Stimulated activated naive CD8-positive, alpha-beta T cell treated with anti-CD3 and anti-CD28 coated beads, Interleukin-15, Interleukin-2, amounts not matched to agents 100 U/mL and 50 U/mL, for 24 hours (primary cell): ENCODE data around the gene PRUNE2.
"Not testable (repeated sequence)": the region's sequence is repeated elsewhere in the genome, so short reads cannot be mapped to it uniquely, and the experiment has no call there.

ENCODE experiments used
- ATAC-seq: fragments of 150-1000 bp; cut with Tn5 transposase; one replicate; pipeline ENCODE4 v1.10.0; 2021
- DNase-seq: peaks from one replicate; pipeline ENCODE4 v3.0.0; 2021

Gene PRUNE2

DNA sequence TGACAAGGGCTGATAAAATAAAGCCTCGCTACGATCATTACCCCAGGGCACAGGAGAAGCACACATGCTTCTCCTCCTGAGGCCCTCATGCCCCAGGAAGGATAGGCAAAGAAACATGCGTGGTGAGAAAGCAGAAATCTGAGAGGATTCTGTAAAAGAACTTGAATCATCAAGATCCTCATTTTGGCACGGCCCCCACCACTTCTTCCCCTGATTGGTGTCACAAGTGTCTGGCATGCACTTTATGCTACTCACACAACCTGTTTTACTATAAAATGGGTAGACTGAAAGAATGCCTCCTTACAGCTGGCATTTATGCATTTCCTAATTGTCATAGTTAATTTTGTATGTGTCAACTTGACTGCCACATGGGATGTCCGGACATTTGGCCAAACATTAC lies 109.6 kb downstream of the PRUNE2 start:
- DNase-seq (no peak), ATAC-seq (no peak)

DNA sequence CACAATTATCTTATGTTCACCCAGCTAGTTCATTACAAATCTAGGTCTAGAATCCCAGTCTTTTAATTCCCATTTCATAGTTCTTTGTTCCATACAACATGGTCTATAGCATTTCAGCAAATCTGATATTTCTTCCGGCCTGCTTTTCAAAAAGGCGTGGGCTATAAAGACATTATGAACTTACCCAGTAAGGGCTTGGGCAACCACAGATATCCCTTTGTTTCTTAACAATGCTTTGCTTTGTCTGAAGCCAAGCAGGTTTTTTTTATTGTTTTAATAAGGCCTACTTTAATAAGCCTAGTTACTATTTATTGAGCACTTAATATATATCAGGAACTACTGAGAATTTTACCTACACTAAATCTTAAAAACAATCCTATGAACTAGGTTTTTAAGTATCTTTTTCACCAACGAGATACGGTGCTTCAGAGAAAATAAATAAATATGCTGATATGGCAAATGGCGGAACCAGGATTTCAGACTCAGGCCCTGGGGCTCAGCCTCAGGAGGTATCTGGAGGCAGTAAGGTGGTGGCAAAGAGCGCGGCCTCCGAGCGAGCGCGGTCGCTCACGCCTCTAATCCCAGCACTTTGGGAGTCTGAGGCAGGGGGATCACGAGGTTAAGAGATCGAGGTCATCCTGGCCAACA lies 112.0 kb downstream of the PRUNE2 start:
- DNase-seq: no peak
- ATAC-seq: no peak

DNA sequence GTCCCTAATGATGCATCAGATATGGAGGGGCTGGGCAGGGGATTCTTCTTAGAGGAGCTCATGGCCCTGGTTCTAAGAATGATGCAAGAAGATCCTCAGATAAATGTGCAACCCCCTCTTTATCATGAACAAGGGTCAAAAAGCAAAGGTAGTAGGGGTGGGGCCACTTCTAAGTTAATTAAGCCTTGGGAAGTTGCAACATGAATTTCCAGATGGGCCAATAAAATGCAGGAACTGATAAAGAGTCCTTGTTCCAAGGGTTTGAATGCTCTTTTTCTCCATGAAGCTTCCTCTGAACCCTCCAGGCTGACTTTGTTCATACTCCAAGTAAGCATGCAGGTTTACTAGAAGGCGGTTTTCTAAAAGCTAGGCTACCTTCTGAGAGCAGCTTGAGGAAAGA lies 116.1 kb downstream of the PRUNE2 start:
- ATAC-seq (no peak), DNase-seq (no peak)

DNA sequence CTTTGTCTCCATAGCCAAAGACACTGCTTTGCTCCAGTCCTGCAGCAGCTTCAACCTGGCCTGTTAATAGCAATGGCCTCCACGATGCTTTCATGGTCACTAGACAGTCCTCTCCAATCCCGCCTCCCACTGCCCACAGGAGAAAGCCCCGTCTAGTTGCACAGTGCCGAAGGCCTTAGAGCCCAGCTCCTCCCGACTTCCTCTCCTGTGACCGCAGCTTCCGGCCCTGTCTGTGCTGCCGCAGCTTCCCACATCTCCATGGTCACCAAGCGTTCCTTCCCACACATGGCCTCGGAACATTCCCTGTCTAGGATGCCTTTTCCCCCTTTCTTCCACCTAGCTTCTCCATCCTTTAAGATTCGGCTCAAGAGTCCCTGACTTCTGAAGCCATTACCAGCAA lies 118.2 kb downstream of the PRUNE2 start:
- DNase-seq (no peak), ATAC-seq (no peak)

DNA sequence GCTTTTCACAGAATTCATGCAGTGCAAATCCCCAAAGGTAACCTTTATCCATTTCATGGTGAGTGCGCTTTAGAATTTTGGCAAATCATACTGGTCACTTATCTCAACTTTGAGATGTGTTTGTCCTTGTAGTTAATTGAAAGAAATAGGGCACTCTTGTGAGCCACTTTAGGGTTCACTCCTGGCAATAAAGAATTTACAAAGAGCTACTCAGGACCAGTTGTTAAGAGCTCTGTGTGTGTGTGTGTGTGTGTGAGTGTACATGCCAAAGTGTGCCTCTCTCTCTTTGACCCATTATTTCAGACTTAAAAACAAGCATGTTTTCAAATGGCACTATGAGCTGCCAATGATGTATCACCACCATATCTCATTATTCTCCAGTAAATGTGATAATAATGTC lies 120.4 kb downstream of the PRUNE2 start:
- ATAC-seq: no peak
- DNase-seq: no peak

DNA sequence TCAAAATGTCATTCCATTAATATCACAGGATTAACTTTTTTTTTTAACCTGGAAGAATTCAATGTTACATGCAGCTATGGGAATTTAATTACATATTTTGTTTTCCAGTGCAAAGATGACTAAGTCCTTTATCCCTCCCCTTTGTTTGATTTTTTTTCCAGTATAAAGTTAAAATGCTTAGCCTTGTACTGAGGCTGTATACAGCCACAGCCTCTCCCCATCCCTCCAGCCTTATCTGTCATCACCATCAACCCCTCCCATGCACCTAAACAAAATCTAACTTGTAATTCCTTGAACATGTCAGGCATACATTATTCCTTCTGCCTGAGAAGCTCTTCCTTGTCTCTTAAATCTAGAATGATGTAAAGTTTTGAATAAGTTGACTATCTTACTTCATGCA lies 121.0 kb downstream of the PRUNE2 start:
- DNase-seq (no peak), ATAC-seq (no peak)

DNA sequence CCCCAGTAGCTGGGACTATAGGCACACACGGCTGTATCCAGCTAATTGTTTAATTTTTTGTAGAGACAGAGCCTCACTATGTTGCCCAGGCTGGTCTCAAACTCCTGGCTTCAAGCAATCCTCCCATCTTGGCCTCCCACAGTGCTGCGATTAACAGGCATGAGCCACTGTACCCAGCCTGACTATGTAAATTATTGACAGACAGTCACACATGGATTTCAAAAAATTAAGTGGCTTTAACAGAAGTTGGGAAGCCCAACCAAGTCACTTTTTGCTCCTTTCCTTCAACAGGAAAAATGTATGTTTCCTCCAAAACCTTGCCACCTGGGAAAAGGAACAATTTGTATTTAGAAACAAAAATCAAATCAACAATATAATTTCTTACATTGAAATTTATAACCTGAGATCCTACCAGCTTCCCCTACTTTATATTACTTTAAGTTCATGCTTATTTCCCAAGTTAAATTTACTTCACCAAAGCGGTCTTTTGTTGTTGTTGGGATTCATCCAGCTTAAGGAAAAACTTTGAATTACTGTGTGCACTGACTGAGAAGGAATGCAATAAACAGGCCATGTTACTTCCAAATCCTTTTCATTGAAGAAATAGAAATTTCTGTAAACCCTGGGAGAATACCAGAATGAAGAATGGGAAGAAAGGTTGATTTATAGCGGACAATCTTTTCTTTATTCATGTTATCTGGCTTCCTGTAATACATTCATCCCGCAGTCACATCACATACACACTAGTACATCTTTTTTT lies 133.0 kb downstream of the PRUNE2 start:
- ATAC-seq: no peak
- no peak for DNase-seq

DNA sequence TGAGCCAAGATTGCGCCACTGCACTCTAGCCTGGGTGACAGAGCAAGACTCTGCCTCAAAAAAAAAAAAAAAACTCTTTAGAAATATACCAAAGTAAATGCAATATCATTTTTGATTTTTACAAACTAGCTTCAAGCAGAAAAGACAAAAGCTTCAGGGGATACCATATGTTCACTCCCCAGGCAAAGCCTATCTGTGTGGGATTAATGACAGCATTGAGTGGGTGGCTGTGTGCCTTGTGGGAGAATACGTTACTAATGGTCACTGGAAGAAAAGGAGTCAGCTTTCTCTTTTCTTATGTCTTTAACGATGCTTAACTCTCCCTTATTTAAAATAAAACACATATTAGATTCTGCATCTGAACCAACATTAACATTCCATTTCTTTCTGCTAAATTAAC lies 139.8 kb downstream of the PRUNE2 start:
- DNase-seq (no peak), ATAC-seq (no peak)

DNA sequence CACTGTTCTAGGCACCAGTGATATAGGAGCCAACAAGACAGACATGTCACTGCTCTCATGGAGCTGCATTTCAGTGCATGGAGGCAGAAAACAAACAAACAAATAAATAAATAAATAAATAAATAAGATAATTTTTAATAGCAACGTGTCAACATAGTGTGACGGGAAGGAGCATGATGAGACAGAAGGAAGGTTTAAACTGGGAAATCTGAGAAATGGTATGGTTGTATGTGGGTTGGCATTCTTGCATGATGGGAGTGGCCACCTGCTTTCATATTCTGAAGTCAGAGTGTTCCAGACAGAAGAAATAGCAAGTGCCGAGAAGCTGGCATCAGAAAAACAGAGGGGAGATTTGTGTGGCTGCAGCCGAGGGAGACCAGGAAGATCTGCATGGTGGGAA lies 141.8 kb downstream of the PRUNE2 start, which contains the start of gene PCA3:
Gene PCA3 (plus strand): TSS at position 301 of the 400 bp plus-strand sequence.
- DNase-seq: no peak
- no peak for ATAC-seq

DNA sequence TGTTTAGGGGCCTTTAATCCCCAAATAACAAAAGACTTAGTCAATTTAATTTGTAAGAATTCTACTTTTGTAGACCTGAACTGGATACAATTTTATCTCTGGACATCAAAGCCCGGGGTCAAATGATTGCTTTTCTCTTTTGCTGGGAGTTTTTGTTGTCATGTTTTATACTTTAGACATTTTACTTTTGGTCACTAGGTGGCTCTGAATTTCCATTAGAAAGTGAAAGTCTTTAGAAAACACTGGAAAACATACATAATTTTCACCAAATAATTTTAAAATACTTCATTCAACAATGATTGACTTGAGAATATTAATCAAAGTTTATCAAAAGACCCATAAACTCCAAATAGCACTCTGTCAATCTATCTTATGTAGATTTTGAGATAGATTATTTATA lies 144.5 kb downstream of the PRUNE2 start:
- ATAC-seq (no peak), DNase-seq (no peak)

DNA sequence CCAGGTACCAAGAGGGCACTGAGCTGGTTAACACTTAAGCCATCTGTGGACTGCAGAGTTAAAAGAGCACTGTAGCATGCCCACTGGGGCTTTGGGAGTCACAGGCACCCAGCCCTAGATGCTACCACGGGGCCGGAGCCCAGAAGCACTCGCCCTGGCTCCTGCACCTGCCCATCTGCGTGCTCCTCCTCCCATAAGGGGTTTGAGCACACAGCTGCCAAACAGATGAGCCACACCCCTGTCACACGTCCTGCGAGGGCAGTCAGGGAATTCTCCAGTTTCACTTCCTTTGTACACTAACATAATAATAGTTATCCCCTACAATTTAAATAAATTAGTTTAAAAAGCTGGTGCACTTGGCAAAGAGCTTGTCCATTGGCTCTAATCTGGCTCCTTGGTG lies 146.2 kb downstream of the PRUNE2 start:
- DNase-seq (no peak), ATAC-seq (no peak)

DNA sequence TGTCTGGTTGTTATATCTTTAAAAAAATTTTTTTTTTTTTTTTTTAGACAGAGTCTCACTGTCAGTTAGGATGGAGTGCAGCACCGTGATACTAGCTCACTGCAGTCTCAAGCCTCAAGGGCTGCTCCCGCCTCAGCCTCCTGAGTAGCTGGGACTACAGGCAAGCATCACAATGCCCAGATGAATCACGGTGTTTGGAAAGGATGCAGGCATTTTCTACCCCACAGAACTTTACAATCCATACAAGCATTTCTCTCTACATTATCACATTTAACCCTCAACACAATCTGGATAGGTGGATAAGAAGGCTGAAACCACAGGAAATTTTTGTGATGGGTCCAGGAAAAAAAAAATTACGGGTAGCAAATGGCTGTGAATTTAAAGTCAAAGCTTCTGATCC lies 147.4 kb downstream of the PRUNE2 start:
- DNase-seq (no peak), ATAC-seq (no peak)

DNA sequence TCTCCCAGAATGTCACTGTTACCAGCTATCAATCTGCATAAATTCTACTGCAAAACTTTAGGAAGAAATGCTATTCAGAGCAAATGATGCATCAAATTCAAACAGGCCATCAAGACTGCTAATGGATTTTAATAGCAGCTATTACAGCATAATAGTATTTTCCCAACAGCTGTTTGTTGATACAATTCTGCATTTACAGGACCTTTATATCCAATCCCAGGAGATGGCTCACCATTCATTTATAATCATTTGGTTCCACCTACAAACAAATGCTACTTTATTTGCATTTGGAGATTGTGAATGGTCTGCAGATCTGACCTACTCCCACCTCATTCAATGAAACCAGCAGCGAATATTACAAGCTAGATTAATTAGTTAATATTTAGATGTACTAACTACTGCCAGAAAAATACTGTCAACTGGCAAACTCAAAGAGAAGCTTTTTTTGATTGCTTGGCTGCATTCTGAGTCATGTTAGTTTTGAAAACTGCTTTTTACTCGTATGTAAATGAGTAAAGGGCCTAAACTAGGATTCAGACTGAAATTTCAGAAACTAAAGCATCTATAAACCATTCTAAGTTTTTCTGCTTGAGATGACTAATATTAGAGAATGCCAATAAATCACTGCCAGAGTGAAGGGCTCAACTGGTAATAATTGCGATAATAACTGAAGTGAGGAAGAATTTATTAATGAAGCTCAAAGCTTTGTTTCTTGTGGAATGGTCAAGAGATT lies 148.8 kb downstream of the PRUNE2 start:
- no peak for DNase-seq
- no peak for ATAC-seq

DNA sequence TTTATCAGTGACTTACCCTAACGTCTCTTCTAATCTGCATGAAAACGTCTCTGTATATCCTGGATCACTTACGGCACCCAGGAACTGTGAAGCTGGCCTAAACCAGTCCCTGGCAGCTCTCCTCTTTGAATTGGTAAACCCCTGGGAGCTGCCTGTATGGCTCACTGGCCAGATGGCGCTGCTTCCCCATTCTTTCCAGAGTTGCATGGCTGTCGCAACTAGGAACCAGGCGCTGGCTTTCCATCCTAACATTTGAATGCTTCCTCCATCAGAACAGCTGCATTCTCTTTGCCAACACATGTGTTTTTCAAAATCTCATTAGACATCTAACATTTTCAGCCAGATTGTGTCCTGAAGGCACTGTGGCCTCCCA lies 149.7 kb downstream of the PRUNE2 start:
- ATAC-seq (no peak), DNase-seq (no peak)

DNA sequence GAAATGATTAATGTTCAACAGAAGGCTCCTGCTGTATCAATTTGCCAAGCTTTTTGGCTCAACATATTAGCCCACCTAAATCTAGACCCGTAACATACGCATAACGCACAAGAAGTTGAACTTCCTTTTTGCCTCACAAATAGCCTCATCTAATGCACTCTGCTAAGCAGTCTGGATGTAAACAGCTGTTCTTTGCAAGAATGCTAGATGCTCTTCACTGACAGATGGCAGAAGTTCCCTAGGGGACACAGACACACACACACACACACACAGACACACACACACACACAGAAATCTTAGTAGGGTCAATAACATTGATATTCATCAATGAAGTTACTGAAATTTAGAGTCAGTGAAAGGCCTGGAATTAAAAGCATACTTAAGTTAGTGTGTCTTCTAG lies 154.9 kb downstream of the PRUNE2 start:
- ATAC-seq: no peak
- DNase-seq: no peak

DNA sequence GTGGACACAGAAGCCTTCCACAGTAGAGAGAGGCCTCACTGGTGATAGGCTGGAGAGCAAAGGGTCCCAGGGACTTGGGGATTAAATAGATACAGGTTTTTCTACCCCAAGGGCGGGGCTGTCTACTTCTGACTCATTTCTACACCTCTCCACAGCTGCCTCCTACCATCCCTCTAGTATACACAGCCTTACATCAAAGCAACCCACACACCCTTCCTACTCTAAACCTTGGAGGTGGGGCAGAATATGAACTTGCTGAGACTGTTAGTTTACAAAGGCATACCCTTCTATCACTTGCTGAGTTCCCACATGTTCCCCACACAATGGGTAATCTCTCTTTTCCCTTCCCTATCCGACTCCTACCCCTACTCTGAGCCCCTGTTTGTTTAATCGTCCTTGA lies 161.6 kb downstream of the PRUNE2 start:
- no peak for DNase-seq
- ATAC-seq: peak; percentile 6

DNA sequence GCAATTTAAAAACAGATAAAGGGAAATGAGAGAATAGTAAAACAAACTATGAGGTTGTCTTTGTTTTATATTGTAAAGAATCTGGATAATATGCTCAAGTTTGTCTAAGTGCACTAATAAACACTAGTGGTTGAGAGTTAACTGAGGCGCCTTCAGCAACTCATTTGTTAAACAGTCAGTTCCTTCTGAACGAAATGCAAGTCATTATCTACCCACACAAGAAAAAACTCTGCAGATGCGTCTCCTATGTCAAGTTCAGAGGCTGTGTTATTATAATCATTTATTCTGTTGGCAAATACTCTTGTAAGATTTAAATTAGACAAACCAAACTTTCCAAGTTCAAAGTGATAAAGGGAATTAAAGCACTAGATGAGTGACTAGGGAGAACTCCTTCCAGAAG lies 162.0 kb downstream of the PRUNE2 start:
- DNase-seq (no peak), ATAC-seq (no peak)

DNA sequence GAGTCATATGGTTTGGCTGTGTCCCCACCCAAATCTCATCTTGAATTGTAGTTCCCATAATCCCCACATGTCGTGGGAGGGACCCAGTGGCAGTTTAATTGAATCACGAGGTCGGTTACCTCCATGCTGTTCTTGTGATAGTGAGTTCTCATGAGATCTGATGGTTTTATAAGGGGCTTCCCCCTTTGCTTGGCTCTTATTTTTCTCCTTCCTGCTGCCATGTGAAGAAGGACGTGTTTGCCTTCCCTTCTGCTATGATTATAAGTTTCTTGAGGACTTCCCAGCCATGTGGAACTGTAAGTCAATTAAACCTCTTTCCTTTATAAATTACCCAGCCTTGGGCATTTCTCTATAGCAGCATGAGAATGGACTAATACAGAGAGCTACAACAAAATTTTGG lies 163.0 kb downstream of the PRUNE2 start:
- not testable (repeated sequence) for ATAC-seq, DNase-seq

DNA sequence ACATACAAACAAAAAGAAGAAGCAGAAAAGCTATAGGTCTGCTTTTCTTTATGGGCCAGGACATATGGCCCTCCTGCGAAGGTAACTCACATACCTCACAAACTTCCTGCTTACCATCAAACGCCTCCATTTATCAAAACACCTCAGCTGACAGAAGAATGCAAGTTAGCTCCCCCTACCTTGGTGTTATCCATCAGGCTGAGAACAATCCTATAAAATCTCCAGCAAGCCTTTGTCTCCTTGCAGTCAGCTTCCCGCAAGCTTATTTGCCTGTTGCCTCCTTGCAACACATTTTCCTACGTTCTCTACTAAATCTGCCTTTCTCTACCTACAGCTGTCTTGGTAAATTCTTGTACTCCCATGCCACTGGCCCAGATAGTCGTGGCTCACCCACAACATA lies 164.4 kb downstream of the PRUNE2 start:
- no peak for ATAC-seq

DNA sequence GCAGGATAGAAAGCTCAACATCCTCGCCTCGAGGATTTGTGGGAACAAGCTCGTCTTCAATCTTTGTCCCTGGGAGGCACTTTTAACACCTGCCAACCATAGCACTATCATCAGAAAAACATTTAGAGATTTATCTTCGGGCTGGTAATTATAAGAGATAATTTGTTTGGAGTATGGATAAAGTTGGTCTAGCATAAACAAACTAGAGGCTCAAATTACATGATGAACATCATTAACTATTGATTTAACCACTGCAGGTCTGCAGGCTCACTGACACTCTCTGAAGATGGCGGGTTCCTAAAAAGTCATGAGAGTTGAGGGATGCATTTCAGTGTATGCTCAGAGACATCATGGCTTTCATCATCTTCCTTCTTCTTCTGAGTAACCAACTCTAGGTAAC lies 167.5 kb downstream of the PRUNE2 start:
- DNase-seq (no peak), ATAC-seq (no peak)

More for the DNA sequence above, 164.4 kb downstream of the PRUNE2 start:
- no peak for DNase-seq

DNA sequence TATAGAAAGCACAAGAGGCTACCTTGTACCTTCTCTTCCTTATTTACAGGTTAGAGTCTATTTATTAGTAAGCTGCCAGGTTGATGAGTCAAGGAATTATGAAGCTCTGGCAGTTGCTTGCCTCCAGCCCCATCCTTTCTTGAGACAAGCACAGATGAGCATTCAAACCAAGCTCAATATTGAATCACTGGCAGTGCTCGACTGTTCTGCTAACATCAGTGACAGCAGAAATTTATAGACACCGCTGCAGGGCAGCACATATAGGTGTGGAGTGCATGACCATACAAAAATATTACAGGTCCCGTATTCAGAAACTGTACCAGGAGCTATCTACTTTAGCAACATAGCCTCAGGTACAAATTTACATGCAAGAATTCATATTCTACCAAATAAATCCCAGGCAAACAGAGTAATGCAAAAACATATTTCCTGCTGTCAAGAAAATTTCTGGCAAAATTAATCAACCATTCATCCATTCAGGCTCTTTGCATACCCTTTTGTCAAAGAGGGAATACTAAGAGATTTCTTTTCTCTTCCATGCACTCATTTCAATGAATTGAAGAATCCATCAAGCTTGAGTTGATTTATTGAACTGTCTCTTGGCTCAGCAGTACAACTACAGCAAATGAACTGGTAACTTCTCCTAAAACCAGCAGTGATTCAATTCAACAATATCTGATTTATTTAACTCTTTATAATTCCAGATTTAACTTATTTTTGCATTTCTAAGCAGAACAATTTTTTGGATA lies 168.6 kb downstream of the PRUNE2 start:
- ATAC-seq: no peak
- DNase-seq: no peak

DNA sequence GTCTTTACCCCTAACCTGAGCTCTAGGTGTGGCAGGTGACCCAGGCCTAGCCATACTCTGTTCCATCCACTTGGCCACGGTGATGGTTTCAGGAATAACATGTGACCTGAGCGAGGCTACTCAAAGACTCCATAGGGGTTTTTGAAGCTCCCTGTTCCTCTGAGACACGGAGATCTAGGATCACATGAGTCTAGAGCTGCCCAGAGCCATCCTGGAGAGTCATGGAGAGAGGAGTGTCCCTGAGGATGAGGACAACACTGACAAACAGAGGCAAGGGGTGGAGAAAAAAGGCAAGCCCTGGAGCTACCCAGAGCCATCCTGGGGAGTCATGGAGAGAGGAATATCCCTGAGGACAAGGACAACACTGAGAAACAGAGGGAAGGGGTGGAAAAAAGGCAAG lies 171.2 kb downstream of the PRUNE2 start:
- ATAC-seq: no peak
- DNase-seq: no peak

DNA sequence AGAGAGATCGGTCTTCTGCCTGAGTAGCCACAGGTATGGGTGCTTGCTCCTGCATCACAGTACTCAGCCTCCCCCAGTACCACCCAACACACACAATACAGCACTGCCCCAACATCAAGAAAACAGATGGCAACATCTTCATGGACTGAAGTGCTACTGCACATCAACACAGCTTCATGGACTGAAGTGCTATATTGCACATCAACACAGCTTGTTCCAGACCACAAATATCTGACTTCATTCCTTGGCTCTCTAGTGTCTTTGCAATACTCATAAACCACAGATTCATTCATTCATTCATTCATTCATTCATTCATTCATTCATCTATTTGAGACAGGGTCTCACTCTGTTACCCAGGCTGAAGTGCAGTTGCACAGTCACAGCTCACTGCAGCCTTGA lies 172.8 kb downstream of the PRUNE2 start:
- no peak for DNase-seq
- ATAC-seq: no peak
